H54 (cell line): Measurements from ENCODE around the gene CENPO.

Source experiments
- DNase-seq: peaks from one replicate; pipeline ENCODE4 v3.0.0; 2011; ENCODE audit warnings: low spot score, mixed read lengths; ENCODE audit not compliant: insufficient read length
- FAIRE-seq: peaks from 3 replicates; lab custom pipeline; 2011; peaks lifted over from hg19 to GRCh38; lab: Jason Lieb, UNC
- POLR2A ChIP-seq: IDR thresholded peaks from 2 replicates; pipeline ENCODE4 v1.6.1; 2011; ENCODE audit warnings: low read depth, mild to moderate bottlenecking, low read length

Gene CENPO

GRCh38 chr2:24858996-24859395 is 65.8 kb downstream of the CENPO start:
- DNase-seq (no peak), FAIRE-seq (no peak)
- no peak for TF ChIP-seq POLR2A

GRCh38 chr2:24859968-24860600 is 66.9 kb downstream of the CENPO start:
- DNase-seq (no peak), FAIRE-seq (no peak)
- TF ChIP-seq POLR2A: no peak

- no peak for DNase-seq
- FAIRE-seq: no peak
- TF ChIP-seq POLR2A: no peak
Measured at GRCh38 chr2:24860631-24861030, 67.4 kb downstream of the CENPO start.

- TF ChIP-seq POLR2A: no peak
- FAIRE-seq: no peak
- DNase-seq: no peak
Measured at GRCh38 chr2:24861500-24861899, 68.3 kb downstream of the CENPO start.

GRCh38 chr2:24863641-24864040 is 70.4 kb downstream of the CENPO start:
- no peak for DNase-seq
- no peak for FAIRE-seq
- no peak for TF ChIP-seq POLR2A

- FAIRE-seq (no peak), DNase-seq (no peak)
- TF ChIP-seq POLR2A: no peak
Measured at GRCh38 chr2:24866946-24867345, 73.7 kb downstream of the CENPO start.

- no peak for DNase-seq
- no peak for FAIRE-seq
Measured at GRCh38 chr2:24870440-24870839, 77.2 kb downstream of the CENPO start.

GRCh38 chr2:24870891-24871705 is 77.9 kb downstream of the CENPO start:
- no peak for TF ChIP-seq POLR2A
- DNase-seq: no peak
- no peak for FAIRE-seq

More at GRCh38 chr2:24870440-24870839, 77.2 kb downstream of the CENPO start:
- TF ChIP-seq POLR2A: no peak

- no peak for TF ChIP-seq POLR2A
- FAIRE-seq (no peak), DNase-seq (no peak)
Measured at GRCh38 chr2:24871852-24872333, 78.7 kb downstream of the CENPO start.
